Tibial nerve (tissue), 4 donors: ENCODE measurements around the gene GBP7. TPM values are rescaled to one million over a fixed set of nuclear protein-coding genes. Genes with fewer than 3 reads are reported as not detected.

Source experiments
- DNase-seq, 2 donors: peaks; one replicate each; pipeline ENCODE4 v3.0.0-alpha.2; 2019; ENCODE audit warnings: low spot score in 2 of 2
- H3K27ac ChIP-seq, 4 donors: fragments of 200-600 bp; sonication (generic) in 3 of 4; one replicate each; pipeline ENCODE4 v1.5.1; 2017 to 2019; ENCODE audit warnings: mild to moderate bottlenecking in 1 of 4
- H3K27me3 ChIP-seq, 2 donors: fragments of 200-600 bp; sonication (generic) in 1 of 2; one replicate each; pipeline versions ENCODE4 v1.5.1 to v1.6.0; 2017 to 2019
- H3K36me3 ChIP-seq, 3 donors: fragments of 200-600 bp; sonication (generic); one replicate each; pipeline ENCODE4 v1.5.1; 2018 to 2019
- H3K4me1 ChIP-seq, 4 donors: fragments of 200-600 bp; sonication (generic) in 3 of 4; one replicate each; pipeline ENCODE4 v1.5.1; 2017 to 2019
- H3K4me3 ChIP-seq, 4 donors: fragments of 200-600 bp; sonication (generic) in 3 of 4; one replicate each; pipeline ENCODE4 v1.5.1; 2017 to 2019; ENCODE audit warnings: mild to moderate bottlenecking in 1 of 4, moderate library complexity in 1 of 4
- H3K9me3 ChIP-seq, 4 donors: fragments of 200-600 bp; sonication (generic) in 3 of 4; one replicate each; pipeline ENCODE4 v1.5.1; 2017 to 2019
- EP300 ChIP-seq, 2 donors: sonication (generic); formaldehyde crosslinking; IDR thresholded peaks; one replicate each; pipeline ENCODE4 v1.6.1; 2017; ENCODE audit warnings: antibody characterized with exemption in 2 of 2, mild to moderate bottlenecking in 1 of 2
- POLR2A ChIP-seq, 2 donors: fragments of 450-650 bp; IDR thresholded peaks; one replicate each; pipeline ENCODE4 v1.6.1; 2017; ENCODE audit warnings: antibody characterized with exemption in 2 of 2, mild to moderate bottlenecking in 2 of 2, moderate library complexity in 2 of 2
- WGBS, 2 donors: methylation state at CpG; one replicate each; pipeline ENCODE4 v1.1.5; 2018; 5-methylcytosine and 5-hydroxymethylcytosine counted together
- total RNA-seq, 4 donors: library from RNA; depleted of rRNA; stranded (reverse); fragments of >200 nt; gene quantifications; one replicate each; pipeline ENCODE4 v1.1.0, GENCODE V29; 2016
- TF ChIP-seq, protein P1 (sequence below), 5 experiments: fragments of 200-600 bp in 3 of 5; fragments of 450-650 bp in 2 of 5; sonication (generic) in 3 of 5; IDR thresholded peaks; one replicate each; pipeline ENCODE4 v1.5.1; 2016 to 2019; ENCODE audit warnings: antibody characterized with exemption in 5 of 5, mild to moderate bottlenecking in 3 of 5, moderate library complexity in 2 of 5

Gene GBP7
- total RNA-seq, 4 donors from 2014 or later, result not detected

DNA sequence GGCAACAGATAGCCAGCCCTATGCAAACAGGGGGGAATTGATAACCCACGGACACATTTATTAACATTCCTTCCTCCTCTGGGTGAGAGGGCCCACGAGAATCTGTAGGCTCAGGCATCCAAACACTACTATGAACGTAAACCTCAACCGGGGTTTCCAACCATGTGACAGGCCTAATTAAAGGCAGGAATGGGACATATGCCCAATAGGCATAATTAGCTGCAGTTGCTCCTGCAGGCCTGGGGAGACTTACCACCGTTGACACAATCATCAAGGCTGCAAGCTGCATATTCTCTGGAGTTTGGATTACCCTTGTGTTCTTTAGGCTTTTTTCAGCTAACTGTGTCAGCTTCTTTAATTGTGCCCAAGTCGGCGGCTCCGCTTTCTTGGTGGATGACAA is 88.6 kb downstream of the GBP7 start:
- H3K27me3 ChIP-seq, result no peaks in the 10 kb centered on the region
- no peaks in the 10 kb centered on the region for H3K9me3 ChIP-seq
- H3K4me3 ChIP-seq, result no peak overlapping the region
- no peaks in the 10 kb centered on the region for H3K36me3 ChIP-seq
- no peak overlapping the region for H3K27ac ChIP-seq
- TF ChIP-seq POLR2A (IDR thresholded peaks at IDR 0.05) (no peak), EP300 (IDR thresholded peaks at IDR 0.05) (no peak)
- TF ChIP-seq, protein P1, sequence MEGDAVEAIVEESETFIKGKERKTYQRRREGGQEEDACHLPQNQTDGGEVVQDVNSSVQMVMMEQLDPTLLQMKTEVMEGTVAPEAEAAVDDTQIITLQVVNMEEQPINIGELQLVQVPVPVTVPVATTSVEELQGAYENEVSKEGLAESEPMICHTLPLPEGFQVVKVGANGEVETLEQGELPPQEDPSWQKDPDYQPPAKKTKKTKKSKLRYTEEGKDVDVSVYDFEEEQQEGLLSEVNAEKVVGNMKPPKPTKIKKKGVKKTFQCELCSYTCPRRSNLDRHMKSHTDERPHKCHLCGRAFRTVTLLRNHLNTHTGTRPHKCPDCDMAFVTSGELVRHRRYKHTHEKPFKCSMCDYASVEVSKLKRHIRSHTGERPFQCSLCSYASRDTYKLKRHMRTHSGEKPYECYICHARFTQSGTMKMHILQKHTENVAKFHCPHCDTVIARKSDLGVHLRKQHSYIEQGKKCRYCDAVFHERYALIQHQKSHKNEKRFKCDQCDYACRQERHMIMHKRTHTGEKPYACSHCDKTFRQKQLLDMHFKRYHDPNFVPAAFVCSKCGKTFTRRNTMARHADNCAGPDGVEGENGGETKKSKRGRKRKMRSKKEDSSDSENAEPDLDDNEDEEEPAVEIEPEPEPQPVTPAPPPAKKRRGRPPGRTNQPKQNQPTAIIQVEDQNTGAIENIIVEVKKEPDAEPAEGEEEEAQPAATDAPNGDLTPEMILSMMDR (IDR thresholded peaks at IDR 0.05), result no peak
- DNase-seq, result no peak
- no peaks in the 10 kb centered on the region for H3K4me1 ChIP-seq
- 66 to 68% methylated on average over 8 of the region's 8 CpGs for WGBS, 2 donors

DNA sequence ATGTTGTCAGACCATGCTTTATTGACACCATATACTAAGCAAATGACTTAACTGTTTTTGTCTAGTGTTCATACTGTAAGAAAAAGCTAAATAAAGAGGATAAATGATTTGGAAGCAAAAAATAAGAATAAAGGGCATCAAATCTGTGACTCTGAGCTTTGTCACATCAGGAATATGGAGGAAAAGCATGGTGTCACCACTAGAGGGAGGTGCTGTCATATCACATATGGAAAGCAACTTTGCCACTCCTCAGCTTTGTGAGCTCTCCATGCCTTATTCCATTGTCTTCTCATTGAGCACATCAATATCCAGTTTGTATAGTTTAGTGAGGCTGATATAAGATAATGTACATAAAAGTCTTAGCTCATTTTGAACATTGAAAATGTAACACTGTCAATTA is 90.0 kb downstream of the GBP7 start:
- peaks cover 0 to 2% (median 0%) of the 10 kb centered on the region in 4 donors for H3K9me3 ChIP-seq
- no peaks in the 10 kb centered on the region for H3K4me1 ChIP-seq
- no peak for DNase-seq
- H3K36me3 ChIP-seq, result no peaks in the 10 kb centered on the region
- no peak overlapping the region for H3K27ac ChIP-seq
- no peaks in the 10 kb centered on the region for H3K27me3 ChIP-seq
- TF ChIP-seq, protein P1 (IDR thresholded peaks at IDR 0.05), result peak; percentile 37 to 73 (median 51)
- TF ChIP-seq EP300 (IDR thresholded peaks at IDR 0.05) (no peak), POLR2A (IDR thresholded peaks at IDR 0.05) (no peak)
- no peak overlapping the region for H3K4me3 ChIP-seq

Other genes starting within 250 kb of the GBP7 start
- gene KYAT3, start 183.4 kb downstream of the GBP7 start, total RNA-seq, result 10 to 100 TPM; 31.0 to 37.8 (median 36.6) TPM
- gene RBMXL1, start 183.4 kb downstream of the GBP7 start, total RNA-seq, result 10 to 100 TPM; 12.4 to 19.9 (median 16.8) TPM
- 10 to 100 TPM in 2 of 4 donors, 1 to 10 TPM in 2; 9.2 to 25.8 (median 11.2) TPM for gene GBP3, start 153.1 kb downstream of the GBP7 start, total RNA-seq
- gene GBP1, start 110.8 kb downstream of the GBP7 start, total RNA-seq, result 10 to 100 TPM; 21.1 to 51.8 (median 24.2) TPM
- 10 to 100 TPM; 46.7 to 71.0 (median 55.5) TPM for gene GBP2, start 49.9 kb downstream of the GBP7 start, total RNA-seq
- 10 to 100 TPM in 2 of 4 donors, 1 to 10 TPM in 2; 4.0 to 24.0 (median 11.3) TPM for gene GBP4, start 22.9 kb upstream of the GBP7 start, total RNA-seq
- 1 to 10 TPM in 3 of 4 donors, under 1 TPM in 1; 0.78 to 3.9 (median 2.2) TPM for gene GBP5, start 96.9 kb upstream of the GBP7 start, total RNA-seq
- gene GBP6, start 188.1 kb upstream of the GBP7 start, total RNA-seq, result not detected